ENCODE measurements around the gene MICB.

- TF ChIP-seq POLR2A (IDR thresholded peaks at IDR 0.05) (no peak), CTCF (IDR thresholded peaks at IDR 0.05) (no peak)
Observed at GRCh38 chr6:31558631-31559500, 60.9 kb downstream of the MICB start.
